HEK293 (cell line): ENCODE measurements around the gene MNT.
A peak's percentile ranks its signal among the peaks of the same experiment; 100 is the strongest.

Source experiments
- FEZF1 ChIP-seq: fragments of 450-650 bp; formaldehyde crosslinking; IDR thresholded peaks from 2 replicates; pipeline ENCODE4 v1.5.1; 2016; ENCODE audit warnings: missing biosample characterization, missing genetic modification characterization
- GLIS1 ChIP-seq: fragments of 450-650 bp; formaldehyde crosslinking; IDR thresholded peaks from 2 replicates; pipeline ENCODE4 v1.5.1; 2016; ENCODE audit warnings: missing biosample characterization, missing genetic modification characterization
- HOXD13 ChIP-seq: sonication (generic); formaldehyde crosslinking; IDR thresholded peaks from 2 replicates; pipeline ENCODE4 v1.8.0; 2022; ENCODE audit warnings: missing genetic modification reagents, borderline replicate concordance
- KLF7 ChIP-seq: fragments of 450-650 bp; formaldehyde crosslinking; IDR thresholded peaks from 2 replicates; pipeline ENCODE4 v1.5.1; 2016; ENCODE audit warnings: missing biosample characterization, missing genetic modification characterization, borderline replicate concordance
- OVOL3 ChIP-seq: fragments of 450-650 bp; formaldehyde crosslinking; IDR thresholded peaks from 2 replicates; pipeline ENCODE4 v1.5.1; 2016; ENCODE audit warnings: missing biosample characterization, missing genetic modification characterization
- REPIN1 ChIP-seq: fragments of 450-650 bp; formaldehyde crosslinking; IDR thresholded peaks from 2 replicates; pipeline ENCODE4 v1.5.1; 2017; ENCODE audit warnings: missing biosample characterization, missing genetic modification characterization, low read depth
- SP2 ChIP-seq: fragments of 450-650 bp; formaldehyde crosslinking; IDR thresholded peaks from 2 replicates; pipeline ENCODE4 v1.5.1; 2016; ENCODE audit warnings: missing biosample characterization, missing genetic modification characterization
- ZBTB17 ChIP-seq: fragments of 450-650 bp; formaldehyde crosslinking; IDR thresholded peaks from 2 replicates; pipeline ENCODE4 v1.5.1; 2016; ENCODE audit warnings: missing biosample characterization, missing genetic modification characterization
- ZBTB20 ChIP-seq: fragments of 450-650 bp; formaldehyde crosslinking; IDR thresholded peaks from 2 replicates; pipeline ENCODE4 v1.5.1; 2016; ENCODE audit warnings: missing biosample characterization, missing genetic modification characterization
- ZBTB21 ChIP-seq: fragments of 450-650 bp; formaldehyde crosslinking; IDR thresholded peaks from 2 replicates; pipeline ENCODE4 v1.5.1; 2017; ENCODE audit warnings: missing biosample characterization, missing genetic modification characterization
- ZBTB7A ChIP-seq: fragments of 450-650 bp; formaldehyde crosslinking; IDR thresholded peaks from 2 replicates; pipeline ENCODE4 v1.5.1; 2016; ENCODE audit warnings: low read depth, missing biosample characterization, missing genetic modification characterization
- ZBTB8A ChIP-seq: fragments of 450-650 bp; formaldehyde crosslinking; IDR thresholded peaks from 2 replicates; pipeline ENCODE4 v1.5.1; 2016; ENCODE audit warnings: missing biosample characterization, missing genetic modification characterization
- ZNF19 ChIP-seq: fragments of 450-650 bp; formaldehyde crosslinking; IDR thresholded peaks from 2 replicates; pipeline ENCODE4; 2016; ENCODE audit warnings: missing biosample characterization, missing genetic modification characterization, low read depth
- ZNF2 ChIP-seq: fragments of 450-650 bp; formaldehyde crosslinking; IDR thresholded peaks from 2 replicates; pipeline ENCODE4 v1.5.1; 2016; ENCODE audit warnings: missing biosample characterization, missing genetic modification characterization
- ZNF266 ChIP-seq: fragments of 450-650 bp; formaldehyde crosslinking; IDR thresholded peaks from 2 replicates; pipeline ENCODE4 v1.5.1; 2016; ENCODE audit warnings: missing biosample characterization, missing genetic modification characterization, low read depth
- ZNF394 ChIP-seq: fragments of 450-650 bp; formaldehyde crosslinking; IDR thresholded peaks from 2 replicates; pipeline ENCODE4 v1.5.1; 2016; ENCODE audit warnings: missing biosample characterization, missing genetic modification characterization, mild to moderate bottlenecking, moderate library complexity, borderline replicate concordance
- ZNF561 ChIP-seq: fragments of 450-650 bp; IDR thresholded peaks from 2 replicates; pipeline ENCODE4 v1.5.1; 2018; ENCODE audit warnings: missing biosample characterization, missing genetic modification characterization, borderline replicate concordance
- ZNF600 ChIP-seq: fragments of 450-650 bp; formaldehyde crosslinking; IDR thresholded peaks from 2 replicates; pipeline ENCODE4 v1.5.1; 2016; ENCODE audit warnings: missing biosample characterization, missing genetic modification characterization
- ZNF629 ChIP-seq: fragments of 450-650 bp; formaldehyde crosslinking; IDR thresholded peaks from 2 replicates; pipeline ENCODE4 v1.5.1; 2017; ENCODE audit warnings: missing biosample characterization, missing genetic modification characterization
- TF ChIP-seq, protein P1 (sequence below): fragments of 450-650 bp; formaldehyde crosslinking; IDR thresholded peaks from 2 replicates; pipeline ENCODE4 v1.5.1; 2016; ENCODE audit warnings: missing biosample characterization, missing genetic modification characterization
- TF ChIP-seq, protein P2 (sequence below): fragments of 450-650 bp; formaldehyde crosslinking; IDR thresholded peaks from 2 replicates; pipeline ENCODE4 v1.5.1; 2016; ENCODE audit warnings: missing biosample characterization, missing genetic modification characterization
- TF ChIP-seq, protein P3 (sequence below): fragments of 450-650 bp; formaldehyde crosslinking; IDR thresholded peaks from 2 replicates; pipeline ENCODE4 v1.5.1; 2016; ENCODE audit warnings: missing biosample characterization, missing genetic modification characterization
- TF ChIP-seq, protein P4 (sequence below): sonication (generic); formaldehyde crosslinking; IDR thresholded peaks from 2 replicates; pipeline ENCODE4 v1.8.1; 2022; ENCODE audit warnings: mild to moderate bottlenecking, moderate library complexity, missing genetic modification reagents
- TF ChIP-seq, protein P5 (sequence below): fragments of 450-650 bp; formaldehyde crosslinking; IDR thresholded peaks from 2 replicates; pipeline ENCODE4 v1.5.1; 2016; ENCODE audit warnings: missing biosample characterization, missing genetic modification characterization

Gene MNT

DNA sequence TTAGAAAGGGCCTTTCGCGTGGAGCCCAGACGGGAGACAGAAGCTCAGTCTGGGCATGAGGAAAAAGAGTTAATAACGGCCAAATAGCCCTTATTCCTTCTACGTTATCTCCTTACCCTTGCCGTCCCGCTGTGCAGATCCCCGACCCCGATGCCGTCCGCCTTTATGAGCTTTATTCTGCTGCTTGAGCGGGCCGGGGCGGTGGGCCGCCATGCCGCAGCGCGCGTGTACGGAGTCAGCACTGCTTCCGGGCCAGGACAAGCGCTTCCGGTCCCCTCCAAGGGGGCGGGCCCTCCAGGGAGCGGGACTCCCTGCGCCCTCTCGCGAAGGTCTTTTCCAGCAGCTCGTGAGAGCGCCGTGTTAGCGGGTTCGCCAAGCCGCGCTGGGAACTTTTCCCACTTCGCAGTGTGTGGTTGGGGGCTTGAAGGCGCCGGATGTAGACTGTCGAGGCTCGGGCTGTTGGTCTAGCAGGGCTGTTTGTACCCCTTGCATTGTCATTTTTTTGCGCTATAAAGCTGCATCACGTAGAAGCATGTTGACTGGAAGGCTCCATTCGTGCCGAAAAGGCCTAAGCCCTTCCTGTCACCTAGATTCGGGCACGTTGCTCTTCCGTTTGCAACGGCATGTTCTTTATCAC is 64.5 kb downstream of the MNT start, which contains the start of gene TSR1 (continued):
- TF ChIP-seq, protein P1, sequence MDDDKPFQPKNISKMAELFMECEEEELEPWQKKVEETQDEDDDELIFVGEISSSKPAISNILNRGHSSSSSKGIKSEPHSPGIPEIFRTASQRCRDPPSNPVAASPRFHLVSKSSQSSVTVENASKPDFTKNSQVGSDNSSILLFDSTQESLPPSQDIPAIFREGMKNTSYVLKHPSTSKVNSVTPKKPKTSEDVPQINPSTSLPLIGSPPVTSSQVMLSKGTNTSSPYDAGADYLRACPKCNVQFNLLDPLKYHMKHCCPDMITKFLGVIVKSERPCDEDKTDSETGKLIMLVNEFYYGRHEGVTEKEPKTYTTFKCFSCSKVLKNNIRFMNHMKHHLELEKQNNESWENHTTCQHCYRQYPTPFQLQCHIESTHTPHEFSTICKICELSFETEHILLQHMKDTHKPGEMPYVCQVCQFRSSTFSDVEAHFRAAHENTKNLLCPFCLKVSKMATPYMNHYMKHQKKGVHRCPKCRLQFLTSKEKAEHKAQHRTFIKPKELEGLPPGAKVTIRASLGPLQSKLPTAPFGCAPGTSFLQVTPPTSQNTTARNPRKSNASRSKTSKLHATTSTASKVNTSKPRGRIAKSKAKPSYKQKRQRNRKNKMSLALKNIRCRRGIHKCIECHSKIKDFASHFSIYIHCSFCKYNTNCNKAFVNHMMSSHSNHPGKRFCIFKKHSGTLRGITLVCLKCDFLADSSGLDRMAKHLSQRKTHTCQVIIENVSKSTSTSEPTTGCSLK (tag by site-specific recombination): no peak
- TF ChIP-seq OVOL3 (tag by site-specific recombination): peak; percentile 54; the same call in 1 of the 2 replicates
- TF ChIP-seq, protein P2, sequence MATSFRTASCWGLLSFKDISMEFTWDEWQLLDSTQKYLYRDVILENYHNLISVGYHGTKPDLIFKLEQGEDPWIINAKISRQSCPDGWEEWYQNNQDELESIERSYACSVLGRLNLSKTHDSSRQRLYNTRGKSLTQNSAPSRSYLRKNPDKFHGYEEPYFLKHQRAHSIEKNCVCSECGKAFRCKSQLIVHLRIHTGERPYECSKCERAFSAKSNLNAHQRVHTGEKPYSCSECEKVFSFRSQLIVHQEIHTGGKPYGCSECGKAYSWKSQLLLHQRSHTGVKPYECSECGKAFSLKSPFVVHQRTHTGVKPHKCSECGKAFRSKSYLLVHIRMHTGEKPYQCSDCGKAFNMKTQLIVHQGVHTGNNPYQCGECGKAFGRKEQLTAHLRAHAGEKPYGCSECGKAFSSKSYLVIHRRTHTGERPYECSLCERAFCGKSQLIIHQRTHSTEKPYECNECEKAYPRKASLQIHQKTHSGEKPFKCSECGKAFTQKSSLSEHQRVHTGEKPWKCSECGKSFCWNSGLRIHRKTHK (tag by site-specific recombination): no peak
- peak; percentile 45; the same call in 1 of the 2 replicates for TF ChIP-seq ZBTB21
- peak; percentile 44; the same call in 1 of the 2 replicates for TF ChIP-seq ZBTB7A (tag by site-specific recombination)
- peak; percentile 82 for TF ChIP-seq ZNF2
- peak; percentile 83; the same call in 1 of the 2 replicates for TF ChIP-seq ZNF600
- TF ChIP-seq GLIS1 (tag by site-specific recombination): peak; percentile 64
- TF ChIP-seq, protein P3, sequence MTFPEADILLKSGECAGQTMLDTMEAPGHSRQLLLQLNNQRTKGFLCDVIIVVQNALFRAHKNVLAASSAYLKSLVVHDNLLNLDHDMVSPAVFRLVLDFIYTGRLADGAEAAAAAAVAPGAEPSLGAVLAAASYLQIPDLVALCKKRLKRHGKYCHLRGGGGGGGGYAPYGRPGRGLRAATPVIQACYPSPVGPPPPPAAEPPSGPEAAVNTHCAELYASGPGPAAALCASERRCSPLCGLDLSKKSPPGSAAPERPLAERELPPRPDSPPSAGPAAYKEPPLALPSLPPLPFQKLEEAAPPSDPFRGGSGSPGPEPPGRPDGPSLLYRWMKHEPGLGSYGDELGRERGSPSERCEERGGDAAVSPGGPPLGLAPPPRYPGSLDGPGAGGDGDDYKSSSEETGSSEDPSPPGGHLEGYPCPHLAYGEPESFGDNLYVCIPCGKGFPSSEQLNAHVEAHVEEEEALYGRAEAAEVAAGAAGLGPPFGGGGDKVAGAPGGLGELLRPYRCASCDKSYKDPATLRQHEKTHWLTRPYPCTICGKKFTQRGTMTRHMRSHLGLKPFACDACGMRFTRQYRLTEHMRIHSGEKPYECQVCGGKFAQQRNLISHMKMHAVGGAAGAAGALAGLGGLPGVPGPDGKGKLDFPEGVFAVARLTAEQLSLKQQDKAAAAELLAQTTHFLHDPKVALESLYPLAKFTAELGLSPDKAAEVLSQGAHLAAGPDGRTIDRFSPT (tag by site-specific recombination): no peak
- TF ChIP-seq ZNF629 (tag by site-specific recombination): peak; percentile 58; the same call in 1 of the 2 replicates
- TF ChIP-seq ZNF394 (tag by site-specific recombination): peak; percentile 53; the same call in 1 of the 2 replicates
- peak; percentile 62; the same call in 1 of the 2 replicates for TF ChIP-seq ZBTB20 (tag by site-specific recombination)
- TF ChIP-seq ZNF266 (tag by site-specific recombination): no peak
- TF ChIP-seq REPIN1 (tag by site-specific recombination): 0 out of 2 replicates have a peak, but pooled peaks have one; percentile 9
- peak; percentile 90 for TF ChIP-seq SP2 (tag by site-specific recombination)
- peak; percentile 98 for TF ChIP-seq ZBTB8A
- TF ChIP-seq HOXD13 (CRISPR knock-in tag): no peak
- TF ChIP-seq, protein P4, sequence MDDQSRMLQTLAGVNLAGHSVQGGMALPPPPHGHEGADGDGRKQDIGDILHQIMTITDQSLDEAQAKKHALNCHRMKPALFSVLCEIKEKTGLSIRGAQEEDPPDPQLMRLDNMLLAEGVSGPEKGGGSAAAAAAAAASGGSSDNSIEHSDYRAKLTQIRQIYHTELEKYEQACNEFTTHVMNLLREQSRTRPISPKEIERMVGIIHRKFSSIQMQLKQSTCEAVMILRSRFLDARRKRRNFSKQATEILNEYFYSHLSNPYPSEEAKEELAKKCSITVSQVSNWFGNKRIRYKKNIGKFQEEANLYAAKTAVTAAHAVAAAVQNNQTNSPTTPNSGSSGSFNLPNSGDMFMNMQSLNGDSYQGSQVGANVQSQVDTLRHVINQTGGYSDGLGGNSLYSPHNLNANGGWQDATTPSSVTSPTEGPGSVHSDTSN (CRISPR knock-in tag): peak; percentile 60; the same call in 1 of the 2 replicates
- TF ChIP-seq KLF7 (tag by site-specific recombination): peak; percentile 57; the same call in 1 of the 2 replicates
- TF ChIP-seq ZNF19 (tag by site-specific recombination): no peak
- TF ChIP-seq FEZF1 (tag by site-specific recombination): no peak
- TF ChIP-seq ZBTB17 (tag by site-specific recombination): peak; percentile 83
- 0 out of 2 replicates have a peak, but pooled peaks have one; percentile 29 for TF ChIP-seq ZNF561 (tag by site-specific recombination)
- TF ChIP-seq, protein P5, sequence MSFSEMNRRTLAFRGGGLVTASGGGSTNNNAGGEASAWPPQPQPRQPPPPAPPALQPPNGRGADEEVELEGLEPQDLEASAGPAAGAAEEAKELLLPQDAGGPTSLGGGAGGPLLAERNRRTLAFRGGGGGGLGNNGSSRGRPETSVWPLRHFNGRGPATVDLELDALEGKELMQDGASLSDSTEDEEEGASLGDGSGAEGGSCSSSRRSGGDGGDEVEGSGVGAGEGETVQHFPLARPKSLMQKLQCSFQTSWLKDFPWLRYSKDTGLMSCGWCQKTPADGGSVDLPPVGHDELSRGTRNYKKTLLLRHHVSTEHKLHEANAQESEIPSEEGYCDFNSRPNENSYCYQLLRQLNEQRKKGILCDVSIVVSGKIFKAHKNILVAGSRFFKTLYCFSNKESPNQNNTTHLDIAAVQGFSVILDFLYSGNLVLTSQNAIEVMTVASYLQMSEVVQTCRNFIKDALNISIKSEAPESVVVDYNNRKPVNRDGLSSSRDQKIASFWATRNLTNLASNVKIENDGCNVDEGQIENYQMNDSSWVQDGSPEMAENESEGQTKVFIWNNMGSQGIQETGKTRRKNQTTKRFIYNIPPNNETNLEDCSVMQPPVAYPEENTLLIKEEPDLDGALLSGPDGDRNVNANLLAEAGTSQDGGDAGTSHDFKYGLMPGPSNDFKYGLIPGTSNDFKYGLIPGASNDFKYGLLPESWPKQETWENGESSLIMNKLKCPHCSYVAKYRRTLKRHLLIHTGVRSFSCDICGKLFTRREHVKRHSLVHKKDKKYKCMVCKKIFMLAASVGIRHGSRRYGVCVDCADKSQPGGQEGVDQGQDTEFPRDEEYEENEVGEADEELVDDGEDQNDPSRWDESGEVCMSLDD (tag by site-specific recombination): no peak
